Vagina (tissue), 2 donors: ENCODE data around the gene LPAR4. TPM values are rescaled to one million over a fixed set of nuclear protein-coding genes. Genes with fewer than 3 reads are reported as not detected.

Experiments
- DNase-seq, 2 donors: peaks; one replicate each; pipeline ENCODE4 v3.0.0-alpha.2; 2017; ENCODE audit errors: extremely low spot score in 2 of 2
- H3K27ac ChIP-seq: fragments of 200-600 bp; sonication (generic); one replicate; pipeline ENCODE4 v1.5.1; 2019
- H3K27me3 ChIP-seq: fragments of 200-600 bp; sonication (generic); one replicate; pipeline ENCODE4 v1.5.1; 2019
- H3K36me3 ChIP-seq, 2 donors: fragments of 200-600 bp; sonication (generic); one replicate each; pipeline ENCODE4 v1.5.1; 2017 to 2019
- H3K4me1 ChIP-seq: fragments of 200-600 bp; sonication (generic); one replicate; pipeline ENCODE4 v1.5.1; 2019
- H3K4me3 ChIP-seq, 2 donors: fragments of 200-600 bp; sonication (generic); 1 replicate in 1 of 2; 2 replicates in 1 of 2; pipeline ENCODE4 v1.5.1; 2016 to 2019
- H3K9me3 ChIP-seq: fragments of 200-600 bp; sonication (generic); one replicate; pipeline ENCODE4 v1.5.1; 2019
- POLR2A ChIP-seq, 2 donors: fragments of 450-650 bp; IDR thresholded peaks; one replicate each; pipeline ENCODE4 v1.6.1; 2017; ENCODE audit warnings: antibody characterized with exemption in 2 of 2, mild to moderate bottlenecking in 2 of 2, moderate library complexity in 2 of 2
- POLR2AphosphoS5 ChIP-seq, 2 donors: sonication (generic); formaldehyde crosslinking; IDR thresholded peaks; one replicate each; pipeline ENCODE4 v1.9.0; 2017; ENCODE audit warnings: antibody characterized with exemption in 2 of 2, mild to moderate bottlenecking in 2 of 2, low read depth in 1 of 2; ENCODE audit not compliant: insufficient read depth in 1 of 2
- intact Hi-C: fragments of 100-400 bp; cut with DNase I; formaldehyde crosslinking; loops from one replicate; pipeline ENCODE4 v1.15.1; 2023
- total RNA-seq: library from RNA; depleted of rRNA; stranded (reverse); fragments of >200 nt; gene quantifications from one replicate; pipeline ENCODE4 v1.2.3, GENCODE V29; 2016
- TF ChIP-seq, protein P1 (sequence below), 3 experiments: fragments of 450-650 bp in 2 of 3; fragments of 200-600 bp in 1 of 3; sonication (generic) in 1 of 3; IDR thresholded peaks; one replicate each; pipeline ENCODE4 v1.5.1; 2017 to 2019; ENCODE audit warnings: antibody characterized with exemption in 3 of 3, mild to moderate bottlenecking in 2 of 3, moderate library complexity in 2 of 3

The LPAR4 gene
- total RNA-seq, 1 donor from 2014 or later, result not detected

DNA sequence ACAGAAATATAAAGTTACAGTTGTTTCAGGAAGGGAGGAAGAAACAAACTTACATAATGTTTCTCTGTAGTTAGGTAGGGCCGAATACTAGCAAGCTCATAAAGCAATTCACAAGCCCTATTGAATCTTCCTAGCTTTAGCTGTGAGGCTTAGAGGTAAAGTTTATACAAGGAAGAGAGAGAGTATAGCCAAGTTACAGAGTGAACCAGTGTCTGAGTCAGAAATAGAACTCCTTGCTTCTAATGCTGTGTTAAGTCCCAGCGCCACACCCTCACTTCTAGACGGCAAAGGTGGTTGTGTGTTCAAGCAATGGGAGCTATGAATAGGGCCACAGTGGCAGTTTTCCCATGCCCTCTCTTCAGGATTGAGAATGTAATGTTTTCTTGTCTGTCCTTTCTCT lies 6.1 kb downstream of the LPAR4 start:
- no peaks in the 10 kb centered on the region for H3K4me1 ChIP-seq
- H3K27me3 ChIP-seq, result no peaks in the 10 kb centered on the region
- no peak for DNase-seq
- H3K27ac ChIP-seq, result no peak overlapping the region
- TF ChIP-seq POLR2AphosphoS5 (IDR thresholded peaks at IDR 0.05; ENCODE audit: insufficient read depth in 1 of 2, low read depth in 1 of 2) (no peak), POLR2A (IDR thresholded peaks at IDR 0.05) (no peak)
- TF ChIP-seq, protein P1, sequence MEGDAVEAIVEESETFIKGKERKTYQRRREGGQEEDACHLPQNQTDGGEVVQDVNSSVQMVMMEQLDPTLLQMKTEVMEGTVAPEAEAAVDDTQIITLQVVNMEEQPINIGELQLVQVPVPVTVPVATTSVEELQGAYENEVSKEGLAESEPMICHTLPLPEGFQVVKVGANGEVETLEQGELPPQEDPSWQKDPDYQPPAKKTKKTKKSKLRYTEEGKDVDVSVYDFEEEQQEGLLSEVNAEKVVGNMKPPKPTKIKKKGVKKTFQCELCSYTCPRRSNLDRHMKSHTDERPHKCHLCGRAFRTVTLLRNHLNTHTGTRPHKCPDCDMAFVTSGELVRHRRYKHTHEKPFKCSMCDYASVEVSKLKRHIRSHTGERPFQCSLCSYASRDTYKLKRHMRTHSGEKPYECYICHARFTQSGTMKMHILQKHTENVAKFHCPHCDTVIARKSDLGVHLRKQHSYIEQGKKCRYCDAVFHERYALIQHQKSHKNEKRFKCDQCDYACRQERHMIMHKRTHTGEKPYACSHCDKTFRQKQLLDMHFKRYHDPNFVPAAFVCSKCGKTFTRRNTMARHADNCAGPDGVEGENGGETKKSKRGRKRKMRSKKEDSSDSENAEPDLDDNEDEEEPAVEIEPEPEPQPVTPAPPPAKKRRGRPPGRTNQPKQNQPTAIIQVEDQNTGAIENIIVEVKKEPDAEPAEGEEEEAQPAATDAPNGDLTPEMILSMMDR (IDR thresholded peaks at IDR 0.05), result no peak
- H3K36me3 ChIP-seq, result no peaks in the 10 kb centered on the region
- H3K9me3 ChIP-seq, result no peaks in the 10 kb centered on the region
- intact Hi-C loops, result no loop called here
- H3K4me3 ChIP-seq, result no peak overlapping the region

DNA sequence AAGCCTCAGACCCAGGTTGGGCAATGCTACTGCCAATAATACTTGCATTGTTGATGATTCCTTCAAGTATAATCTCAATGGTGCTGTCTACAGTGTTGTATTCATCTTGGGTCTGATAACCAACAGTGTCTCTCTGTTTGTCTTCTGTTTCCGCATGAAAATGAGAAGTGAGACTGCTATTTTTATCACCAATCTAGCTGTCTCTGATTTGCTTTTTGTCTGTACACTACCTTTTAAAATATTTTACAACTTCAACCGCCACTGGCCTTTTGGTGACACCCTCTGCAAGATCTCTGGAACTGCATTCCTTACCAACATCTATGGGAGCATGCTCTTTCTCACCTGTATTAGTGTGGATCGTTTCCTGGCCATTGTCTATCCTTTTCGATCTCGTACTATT lies 7.4 kb downstream of the LPAR4 start:
- intact Hi-C loops, result no loop called here

DNA sequence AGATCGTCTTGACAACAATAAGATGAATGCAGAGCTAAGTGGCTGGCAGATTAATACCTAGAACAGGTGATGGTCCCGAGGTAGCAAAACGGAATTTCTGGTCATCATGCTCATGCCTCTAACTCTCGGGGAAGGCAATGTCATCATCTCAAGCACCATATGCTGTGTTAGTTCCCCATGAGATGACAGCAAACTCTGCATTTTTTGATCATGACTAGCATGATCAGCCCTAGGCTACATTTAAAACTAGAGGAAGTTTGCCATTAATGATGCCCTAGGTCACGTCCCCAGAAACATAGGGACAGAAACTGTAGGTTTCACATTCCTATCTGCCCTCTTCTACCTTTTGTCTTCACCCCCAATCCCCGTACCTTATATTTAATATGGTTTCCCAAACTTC lies 11.6 kb downstream of the LPAR4 start:
- no peak overlapping the region for H3K27ac ChIP-seq
- H3K4me1 ChIP-seq, result no peaks in the 10 kb centered on the region
- H3K36me3 ChIP-seq, result no peaks in the 10 kb centered on the region
- DNase-seq, result no peak
- no peak overlapping the region for H3K4me3 ChIP-seq
- H3K9me3 ChIP-seq, result no peaks in the 10 kb centered on the region
- TF ChIP-seq POLR2A (IDR thresholded peaks at IDR 0.05), result no peak
- TF ChIP-seq, protein P1 (IDR thresholded peaks at IDR 0.05), result no peak
- TF ChIP-seq POLR2AphosphoS5 (IDR thresholded peaks at IDR 0.05; ENCODE audit: insufficient read depth in 1 of 2, low read depth in 1 of 2), result no peak
- intact Hi-C loops, result no loop called here
- no peaks in the 10 kb centered on the region for H3K27me3 ChIP-seq

More for the DNA sequence above, 7.4 kb downstream of the LPAR4 start:
- H3K36me3 ChIP-seq, result no peaks in the 10 kb centered on the region
- H3K4me3 ChIP-seq, result no peak overlapping the region
- TF ChIP-seq POLR2AphosphoS5 (IDR thresholded peaks at IDR 0.05; ENCODE audit: insufficient read depth in 1 of 2, low read depth in 1 of 2) (no peak), POLR2A (IDR thresholded peaks at IDR 0.05) (no peak)
- TF ChIP-seq, protein P1 (IDR thresholded peaks at IDR 0.05), result no peak
- no peaks in the 10 kb centered on the region for H3K27me3 ChIP-seq
- no peak for DNase-seq
- no peak overlapping the region for H3K27ac ChIP-seq
- H3K4me1 ChIP-seq, result no peaks in the 10 kb centered on the region
- H3K9me3 ChIP-seq, result no peaks in the 10 kb centered on the region

DNA sequence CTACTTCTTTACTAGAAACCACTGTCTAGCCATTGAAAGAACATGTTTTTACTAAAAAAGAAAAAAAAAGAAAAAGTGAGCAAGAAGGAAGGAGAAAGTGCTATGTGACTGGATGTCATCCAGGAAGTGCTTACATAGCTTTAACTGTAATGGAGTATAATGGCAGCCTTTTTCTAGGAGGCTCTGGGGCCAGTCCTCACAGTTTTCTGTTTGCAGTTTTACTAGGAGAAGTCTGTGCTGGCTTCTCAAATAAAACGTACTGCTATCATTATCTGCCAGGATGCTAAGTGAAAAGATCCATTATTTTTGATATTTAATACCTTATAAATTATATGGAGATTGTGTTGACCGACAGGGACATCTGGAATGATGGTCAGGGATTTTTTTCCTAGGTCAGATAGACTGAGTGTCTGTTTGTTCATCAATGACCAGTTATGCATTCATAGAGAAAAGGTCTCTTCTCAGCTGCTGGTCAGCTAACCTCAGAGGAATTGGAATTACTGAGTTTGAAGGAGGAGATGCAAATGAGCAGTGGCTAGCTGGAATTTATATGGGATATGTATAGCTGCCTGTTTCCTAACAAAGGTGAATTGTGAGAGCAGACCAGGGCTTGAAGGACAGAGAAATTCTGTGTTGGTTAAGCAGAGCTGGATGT lies 21.7 kb downstream of the LPAR4 start:
- intact Hi-C loops, result no loop called here

DNA sequence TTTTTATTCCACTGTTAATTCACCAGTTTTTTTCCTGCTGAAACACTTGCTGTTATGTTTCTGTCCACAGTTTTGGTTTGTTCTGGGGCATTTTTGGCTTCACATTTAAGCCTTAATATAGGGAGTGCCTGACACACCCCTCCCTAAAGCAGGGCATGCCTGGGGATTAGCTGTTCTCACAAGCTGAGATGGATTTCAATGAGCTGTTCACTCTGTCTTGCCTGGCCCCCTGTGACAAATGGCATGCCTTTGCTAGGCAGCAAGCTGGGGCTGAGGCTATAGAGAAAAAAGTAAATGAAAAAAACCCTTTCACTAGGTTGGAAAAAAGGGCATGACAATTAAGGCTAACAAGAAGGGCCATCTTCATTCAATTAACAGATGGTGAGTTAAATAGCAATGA lies 22.4 kb downstream of the LPAR4 start:
- no peaks in the 10 kb centered on the region for H3K36me3 ChIP-seq
- TF ChIP-seq POLR2A (IDR thresholded peaks at IDR 0.05) (no peak), POLR2AphosphoS5 (IDR thresholded peaks at IDR 0.05; ENCODE audit: insufficient read depth in 1 of 2, low read depth in 1 of 2) (no peak)
- TF ChIP-seq, protein P1 (IDR thresholded peaks at IDR 0.05), result no peak
- no peaks in the 10 kb centered on the region for H3K9me3 ChIP-seq
- no peak overlapping the region for H3K27ac ChIP-seq
- H3K27me3 ChIP-seq, result no peaks in the 10 kb centered on the region
- H3K4me3 ChIP-seq, result no peak overlapping the region
- DNase-seq, result no peak
- H3K4me1 ChIP-seq, result no peaks in the 10 kb centered on the region
- intact Hi-C loops, result no loop called here

More for the DNA sequence above, 21.7 kb downstream of the LPAR4 start:
- no peak for DNase-seq
- H3K4me1 ChIP-seq, result no peaks in the 10 kb centered on the region
- H3K9me3 ChIP-seq, result no peaks in the 10 kb centered on the region
- H3K4me3 ChIP-seq, result no peak overlapping the region
- TF ChIP-seq, protein P1 (IDR thresholded peaks at IDR 0.05), result no peak
- TF ChIP-seq POLR2A (IDR thresholded peaks at IDR 0.05) (no peak), POLR2AphosphoS5 (IDR thresholded peaks at IDR 0.05; ENCODE audit: insufficient read depth in 1 of 2, low read depth in 1 of 2) (no peak)
- no peak overlapping the region for H3K27ac ChIP-seq
- no peaks in the 10 kb centered on the region for H3K36me3 ChIP-seq
- H3K27me3 ChIP-seq, result no peaks in the 10 kb centered on the region
